SJCRH30 (cell line): ENCODE measurements around the gene CAPN1. TPM values are rescaled to one million over a fixed set of nuclear protein-coding genes. Genes with fewer than 3 reads are reported as not detected.

ENCODE experiments used
- total RNA-seq: library from RNA; depleted of rRNA; stranded (reverse); fragments of >200 nt; shearing (Covaris generic); gene quantifications from 2 replicates; pipeline ENCODE4 v1.2.3, GENCODE V29; 2014; rRNA removed

CAPN1 gene
- total RNA-seq, 1 experiment from 2014 or later, result 49.4 TPM

Other genes with a start within 250 kb of the CAPN1 start
- not detected in 2 replicates for gene GPHA2, start 246.0 kb upstream of the CAPN1 start, total RNA-seq
- gene MAJIN, start 209.8 kb upstream of the CAPN1 start, total RNA-seq, result not detected in 2 replicates
- 0.43 and 0.51 TPM in 2 replicates for gene BATF2, start 185.0 kb upstream of the CAPN1 start, total RNA-seq
- 80.9 and 94.8 TPM in 2 replicates for gene ARL2, start 167.8 kb upstream of the CAPN1 start, total RNA-seq
- 13.8 and 14.8 TPM in 2 replicates for gene SNX15, start 154.5 kb upstream of the CAPN1 start, total RNA-seq
- 15.0 TPM in 2 replicates for gene SAC3D1, start 140.7 kb upstream of the CAPN1 start, total RNA-seq
- not detected in 2 replicates for gene NAALADL1, start 123.4 kb upstream of the CAPN1 start, total RNA-seq
- 80.6 and 87.3 TPM in 2 replicates for gene CDCA5, start 97.9 kb upstream of the CAPN1 start, total RNA-seq
- 17.6 and 19.2 TPM in 2 replicates for gene ZFPL1, start 97.7 kb upstream of the CAPN1 start, total RNA-seq
- 59.6 and 86.6 TPM in 2 replicates for gene VPS51, start 85.7 kb upstream of the CAPN1 start, total RNA-seq
- 2.9 and 3.7 TPM in 2 replicates for gene TM7SF2, start 70.1 kb upstream of the CAPN1 start, total RNA-seq
- 8.3 and 9.4 TPM in 2 replicates for gene ZNHIT2, start 64.2 kb upstream of the CAPN1 start, total RNA-seq
- gene FAU, start 59.8 kb upstream of the CAPN1 start, total RNA-seq, result 281 and 356 TPM in 2 replicates
- 51.5 and 58.9 TPM in 2 replicates for gene MRPL49, start 59.6 kb upstream of the CAPN1 start, total RNA-seq
- 7.8 and 8.4 TPM in 2 replicates for gene SYVN1, start 47.4 kb upstream of the CAPN1 start, total RNA-seq
- gene SPDYC, start 11.7 kb upstream of the CAPN1 start, total RNA-seq, result 0.18 TPM in 1 of 2 replicates, not detected in the other
- gene POLA2, start 80.0 kb downstream of the CAPN1 start, total RNA-seq, result 47.2 and 54.6 TPM in 2 replicates
- 5.6 and 6.0 TPM in 2 replicates for gene CDC42EP2, start 132.9 kb downstream of the CAPN1 start, total RNA-seq
- 33.0 and 38.0 TPM in 2 replicates for gene DPF2, start 151.9 kb downstream of the CAPN1 start, total RNA-seq
- 0.53 and 0.71 TPM in 2 replicates for gene TIGD3, start 172.8 kb downstream of the CAPN1 start, total RNA-seq
- gene SLC25A45, start 200.7 kb downstream of the CAPN1 start, total RNA-seq, result 1.1 and 1.3 TPM in 2 replicates
- gene FRMD8, start 204.7 kb downstream of the CAPN1 start, total RNA-seq, result 21.0 and 22.2 TPM in 2 replicates
- 6.2 and 12.8 TPM in 2 replicates for gene NEAT1, start 240.9 kb downstream of the CAPN1 start, total RNA-seq